Measurements from ENCODE around the gene RIPOR3.

GRCh38 chr20:50596694-50597021 is 94.7 kb downstream of the RIPOR3 start:
- TF ChIP-seq CTCF (IDR thresholded peaks at IDR 0.05) (no peak), POLR2A (IDR thresholded peaks at IDR 0.05) (no peak)
